HG02610 (cell line): ENCODE data around the gene ZNF683.
"Not testable (repeated sequence)": the region's sequence is repeated elsewhere in the genome, so short reads cannot be mapped to it uniquely, and the experiment has no call there.

Experiments used
- ATAC-seq: cut with Tn5 transposase; IDR thresholded peaks from one replicate; pipeline ENCODE4 v1.9.1; 2021; ENCODE audit warnings: mild to moderate bottlenecking, moderate library complexity; ENCODE audit not compliant: unreplicated experiment

ZNF683 gene

DNA sequence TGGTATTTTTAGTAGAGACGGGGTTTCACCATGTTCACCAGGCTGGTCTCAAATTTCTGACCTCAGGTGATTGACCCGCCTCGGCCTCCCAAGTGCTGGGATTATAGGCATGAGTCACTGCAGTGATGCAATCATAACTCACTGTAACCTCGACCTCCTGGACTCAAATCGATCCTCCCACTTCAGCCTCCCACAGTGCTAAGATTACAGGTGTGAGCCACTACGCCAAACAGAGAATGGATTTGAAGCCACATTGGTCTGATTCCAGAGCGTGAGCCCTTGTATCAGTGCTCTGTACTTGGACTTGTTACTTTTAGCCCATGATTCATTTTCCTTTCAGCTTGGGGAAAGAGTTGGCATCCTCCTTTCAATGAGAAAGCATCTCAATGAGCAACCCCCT lies 14.9 kb upstream of the ZNF683 start:
- ATAC-seq, result no peak

DNA sequence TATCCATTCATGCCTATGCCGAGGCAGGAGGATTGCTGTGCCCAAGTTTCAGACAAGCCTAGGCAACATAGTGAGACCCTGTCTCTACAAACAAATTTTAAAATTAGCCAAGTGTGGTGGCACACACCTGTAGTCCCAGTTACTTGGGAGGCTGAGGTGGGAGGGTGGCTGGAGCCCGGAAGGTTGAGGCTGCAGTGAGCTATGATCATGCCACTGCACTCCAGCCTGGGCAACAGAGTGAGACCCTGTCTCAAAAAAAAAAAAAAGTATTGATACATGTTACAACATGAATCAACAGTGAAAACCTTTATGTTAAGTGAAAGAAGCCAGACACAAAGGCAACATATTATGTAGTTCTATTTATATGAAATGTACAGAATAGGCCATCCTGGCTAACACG lies 12.5 kb upstream of the ZNF683 start:
- not testable (repeated sequence) for ATAC-seq

DNA sequence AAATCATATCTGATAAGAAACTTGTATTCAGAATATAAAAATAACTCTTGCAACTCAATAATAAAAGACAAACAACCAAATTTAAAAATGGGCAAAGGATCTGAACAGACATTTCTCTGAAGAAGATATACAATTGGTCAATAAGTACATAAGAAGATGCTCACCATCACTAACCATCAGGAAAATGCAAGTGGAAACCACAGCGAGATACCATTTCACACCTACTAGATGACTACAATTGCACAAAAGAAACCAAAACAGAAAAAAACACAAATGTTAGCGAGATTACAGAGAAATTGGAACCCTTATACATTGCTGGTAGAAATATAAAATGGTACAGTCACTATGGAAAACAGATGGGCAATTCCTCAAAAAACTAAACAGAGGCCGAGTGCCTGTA lies 11.5 kb upstream of the ZNF683 start:
- ATAC-seq, result no peak

DNA sequence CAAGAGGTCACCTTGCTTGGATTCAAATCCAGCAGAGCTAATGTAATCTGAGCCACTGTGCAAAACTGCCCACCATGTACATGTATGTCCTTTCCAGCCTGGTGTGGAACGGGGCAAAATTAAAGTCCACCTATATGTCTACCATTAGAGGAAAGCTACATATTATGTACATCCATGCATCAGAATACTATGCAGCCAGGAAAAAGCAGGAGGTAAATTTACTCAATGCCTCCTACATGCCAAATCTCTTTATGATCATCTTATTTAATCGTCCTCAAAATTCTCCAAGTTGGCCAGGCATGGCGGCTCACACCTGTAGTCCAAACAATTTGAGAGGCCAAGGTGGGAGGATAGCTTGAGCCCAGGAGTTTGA lies 6.3 kb upstream of the ZNF683 start:
- no peak for ATAC-seq

DNA sequence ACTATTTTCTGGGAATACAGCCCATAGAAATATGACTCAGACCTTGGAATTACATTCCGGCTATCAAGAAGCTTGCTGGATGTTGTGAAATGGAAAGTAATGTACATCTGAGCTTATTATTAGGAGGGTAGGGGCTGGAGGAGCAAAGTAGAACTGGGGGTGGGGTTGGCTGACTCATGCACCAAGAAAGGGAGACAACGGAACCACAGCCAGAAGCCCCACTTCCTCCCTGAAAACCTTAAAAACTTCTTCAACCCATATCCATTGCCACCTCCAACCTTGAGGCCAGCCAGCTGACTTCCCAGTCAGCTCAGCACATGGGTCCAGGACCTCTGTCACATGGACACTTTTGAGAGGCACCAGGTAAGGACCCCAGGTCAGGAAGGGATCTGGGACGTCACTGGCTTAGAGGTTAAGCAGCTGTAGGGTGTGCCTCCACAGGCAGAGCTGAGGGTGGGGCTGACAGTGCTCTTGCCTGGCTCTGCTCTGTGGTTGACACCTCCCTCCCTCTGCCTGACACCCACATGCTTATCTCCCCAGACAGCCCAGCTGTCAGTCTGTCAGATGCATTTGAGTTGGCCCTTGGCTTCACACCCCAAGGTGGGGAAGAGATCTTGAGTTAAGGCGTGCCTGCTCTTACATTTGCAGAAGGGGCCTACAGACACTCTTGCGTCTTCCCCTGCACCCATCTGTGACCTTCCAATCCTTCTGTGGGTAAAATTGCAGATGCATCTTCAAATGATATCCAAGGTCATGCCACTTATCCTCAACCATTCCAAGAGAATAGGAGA lies 5.7 kb upstream of the ZNF683 start:
- peak; percentile 90 for ATAC-seq

DNA sequence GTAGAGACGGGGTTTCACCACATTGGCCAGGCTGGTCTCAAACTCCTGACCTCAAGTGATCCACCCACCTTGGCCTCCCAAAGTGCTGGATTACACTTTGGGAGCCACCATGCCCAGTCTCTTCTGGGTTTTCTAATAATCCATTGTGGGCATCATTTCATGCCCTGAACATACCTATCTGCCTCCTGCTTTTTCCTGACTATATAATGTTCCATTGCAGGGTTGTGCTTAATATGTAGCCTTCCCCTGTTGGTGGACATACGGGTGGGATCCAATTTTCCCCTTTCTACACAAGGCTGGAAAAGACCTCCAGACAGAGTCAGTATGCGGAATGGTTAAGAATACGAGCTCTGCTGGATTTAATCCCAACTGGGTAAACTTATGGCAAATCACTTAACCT lies 3.5 kb upstream of the ZNF683 start:
- no peak for ATAC-seq

DNA sequence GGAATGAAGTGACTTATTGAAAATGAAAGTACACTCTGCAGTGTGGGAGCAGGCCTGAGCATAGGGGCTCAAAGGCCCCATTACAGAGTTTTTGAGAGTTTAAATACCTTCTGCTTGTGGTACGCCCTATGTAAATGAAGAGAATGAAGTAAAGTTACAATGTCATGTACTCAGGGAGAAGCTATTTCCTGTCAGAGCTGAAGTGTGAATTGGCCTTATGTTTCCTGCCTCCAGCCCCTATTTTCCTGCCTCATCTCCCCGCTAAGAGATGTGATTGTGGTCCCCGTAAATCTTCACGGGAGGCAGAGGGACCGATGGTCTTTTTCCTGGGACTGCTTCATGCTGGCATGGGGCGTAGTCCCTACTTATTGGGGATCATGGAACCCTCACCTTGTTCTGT lies 2.5 kb upstream of the ZNF683 start:
- no peak for ATAC-seq

DNA sequence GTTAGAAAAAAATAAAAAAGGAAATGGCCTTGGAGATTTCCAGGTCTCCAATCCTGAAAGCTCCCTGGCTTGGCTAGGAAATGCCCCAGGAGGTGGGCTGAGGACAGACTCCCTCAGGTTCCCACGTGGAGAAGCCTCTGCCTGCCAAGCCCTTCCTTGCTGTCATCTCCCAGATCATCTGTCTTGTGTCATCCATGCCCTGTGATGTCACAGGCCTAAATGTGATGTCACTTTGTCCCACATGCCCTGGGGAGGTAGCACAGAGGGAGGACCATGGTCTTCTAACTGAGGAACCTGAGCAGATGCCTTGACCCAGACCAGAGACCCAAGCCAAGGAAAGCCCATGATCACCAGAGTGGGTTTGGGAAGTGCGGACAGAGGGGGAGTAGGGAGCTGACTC lies 1.8 kb upstream of the ZNF683 start:
- not testable (repeated sequence) for ATAC-seq

DNA sequence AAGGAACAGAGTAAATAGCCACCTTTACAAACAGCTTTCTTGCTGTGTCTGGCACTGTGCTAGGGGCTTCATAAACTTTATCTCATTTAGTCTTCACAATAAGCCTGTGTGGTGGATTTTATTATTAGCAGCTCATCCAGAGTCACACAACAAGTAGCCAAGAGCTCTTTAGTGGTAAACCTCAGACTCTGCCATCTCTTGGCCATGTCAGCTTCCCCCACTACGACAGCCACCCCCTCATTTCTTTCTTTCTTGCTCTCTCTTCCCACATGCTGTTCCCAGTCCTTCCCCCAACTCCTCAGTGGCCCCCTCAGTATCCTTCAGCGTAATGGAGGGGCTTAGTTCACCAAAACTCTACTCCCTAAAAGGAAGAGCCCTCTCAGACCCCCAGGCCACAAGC lies 1.2 kb upstream of the ZNF683 start:
- ATAC-seq, result no peak

DNA sequence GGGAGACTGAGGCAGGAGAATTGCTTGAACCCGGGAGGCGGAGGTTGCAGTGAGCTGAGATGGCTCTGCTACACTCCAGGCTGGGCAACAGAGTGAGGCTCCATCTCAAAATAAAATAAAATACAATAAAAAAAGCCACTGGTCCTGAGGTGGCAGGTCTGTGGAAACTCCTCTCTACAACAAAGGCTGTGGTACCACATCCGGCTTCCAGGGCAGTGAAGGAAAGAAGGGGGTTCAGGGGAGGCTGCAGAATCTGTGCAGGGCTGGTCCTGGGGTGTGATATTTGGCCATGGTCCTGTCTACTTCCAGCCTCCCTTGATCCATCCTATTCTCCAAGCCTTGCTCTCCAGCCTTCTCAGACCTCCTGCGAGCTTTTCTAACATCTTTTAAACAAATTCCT lies 731 bp upstream of the ZNF683 start:
- ATAC-seq, result no peak

DNA sequence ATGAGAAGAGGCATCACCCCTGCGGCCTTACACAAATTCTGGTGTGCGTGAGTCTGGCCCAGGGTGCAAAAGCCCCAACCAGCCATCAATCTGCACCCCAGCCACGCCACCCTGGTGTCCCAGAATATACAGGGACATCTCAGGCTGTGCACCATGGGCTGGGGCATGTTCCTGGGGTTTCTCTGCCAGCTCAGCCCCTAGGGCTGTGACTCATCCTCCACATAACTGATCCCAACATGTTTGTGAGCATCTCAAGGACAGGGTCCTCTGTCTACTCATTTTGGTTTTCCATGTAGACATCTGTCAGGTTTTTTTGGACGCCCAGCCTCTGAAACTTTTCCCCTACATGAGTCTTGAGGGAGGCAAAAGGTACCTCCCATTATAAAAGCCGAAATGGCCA lies 511 bp downstream of the ZNF683 start:
- ATAC-seq, result no peak

DNA sequence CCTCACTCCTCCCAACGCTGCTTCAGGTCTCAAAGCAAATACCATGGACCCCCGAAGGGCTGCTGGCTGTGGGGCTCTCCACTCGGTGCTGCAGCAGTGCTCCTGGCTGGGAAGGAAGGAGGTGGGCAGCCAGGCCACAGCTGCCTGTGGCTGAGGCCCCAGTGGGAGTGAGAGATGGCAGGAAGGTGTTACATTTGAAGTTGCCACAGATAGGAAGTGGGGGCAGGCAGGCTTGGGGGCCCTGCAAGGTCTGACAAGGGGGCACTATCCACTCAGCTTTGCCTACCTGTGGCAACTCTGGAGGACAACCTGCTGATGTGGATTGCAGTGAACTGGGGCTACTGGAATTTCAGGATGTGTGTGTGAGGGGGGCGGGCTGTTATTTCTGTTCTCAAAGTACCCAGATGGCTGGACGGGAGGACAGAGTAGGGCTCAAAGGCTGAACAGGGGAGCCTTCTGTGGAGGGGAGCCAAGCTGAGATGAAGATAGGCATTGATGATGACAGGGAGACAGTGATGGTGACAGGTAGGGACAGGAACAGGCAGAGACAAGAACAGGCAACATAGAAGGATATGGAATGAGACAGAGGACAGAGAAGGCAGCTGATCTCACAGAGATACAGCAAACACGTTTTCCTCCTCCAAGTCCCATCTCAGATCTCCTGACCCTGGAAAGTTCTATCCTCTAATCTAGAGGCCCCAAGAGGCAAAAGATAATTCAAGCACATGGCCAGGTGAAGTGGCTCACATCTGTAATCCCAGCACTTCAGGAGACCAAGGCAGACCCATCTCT lies 1.8 kb downstream of the ZNF683 start:
- ATAC-seq, result no peak

DNA sequence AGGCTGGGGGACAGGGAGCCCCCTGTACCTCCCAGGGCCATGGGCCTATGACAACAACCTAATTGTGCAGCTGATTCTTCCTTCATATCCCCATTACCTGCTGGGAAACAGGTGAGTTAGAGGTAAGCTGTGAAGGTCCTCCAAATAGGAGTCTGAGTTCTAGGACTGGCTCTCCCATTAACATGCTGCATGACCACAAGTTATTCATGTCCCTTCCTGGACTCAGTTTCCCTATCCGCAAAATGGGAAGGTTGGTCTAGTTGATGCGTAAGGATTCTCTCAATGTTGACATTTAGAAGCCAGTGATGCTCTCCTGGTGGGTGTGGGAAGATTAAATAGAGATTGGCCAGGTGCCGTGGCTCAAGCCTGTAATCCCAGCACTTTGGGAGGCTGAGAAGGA lies 4.1 kb downstream of the ZNF683 start:
- no peak for ATAC-seq

DNA sequence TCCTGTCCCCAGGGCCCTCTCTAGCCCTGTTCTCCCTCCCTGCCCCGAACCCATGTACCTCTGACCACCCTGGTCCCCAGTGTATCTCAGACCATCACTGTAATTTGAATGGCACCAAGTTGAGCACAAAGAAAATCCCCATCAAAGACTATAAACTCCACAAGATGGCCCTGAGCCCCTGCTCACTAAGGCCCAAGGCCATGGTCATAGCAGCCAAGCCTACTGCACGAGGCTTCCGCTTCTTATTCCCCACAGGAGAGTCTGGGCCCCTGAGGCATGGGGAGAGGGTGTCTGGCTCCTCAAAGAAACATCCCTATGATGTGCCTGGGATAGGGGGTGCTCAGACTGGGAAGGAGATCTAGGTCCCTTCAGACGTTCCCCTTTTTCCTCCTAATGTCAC lies 4.5 kb downstream of the ZNF683 start:
- no peak for ATAC-seq

DNA sequence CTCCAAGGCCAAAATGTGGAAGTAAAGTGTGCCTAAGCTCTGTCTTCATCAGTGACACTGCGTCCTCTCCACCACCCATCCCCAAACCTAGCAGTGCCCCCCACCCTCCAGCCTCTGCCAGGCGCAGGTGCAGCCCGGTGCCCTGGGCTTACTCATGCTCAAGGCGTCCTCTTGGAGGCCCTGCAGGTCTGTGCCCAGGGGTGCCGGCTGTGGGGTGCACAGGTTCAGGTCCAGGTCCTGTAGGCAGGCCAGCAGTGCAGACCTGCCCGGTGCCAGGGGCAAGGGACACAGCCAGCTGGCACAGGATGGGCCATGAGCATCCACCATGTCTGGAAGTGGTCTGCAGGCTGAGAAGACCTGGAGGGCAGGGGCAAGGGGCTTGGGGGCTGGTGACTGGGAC lies 5.1 kb downstream of the ZNF683 start:
- ATAC-seq, result no peak

DNA sequence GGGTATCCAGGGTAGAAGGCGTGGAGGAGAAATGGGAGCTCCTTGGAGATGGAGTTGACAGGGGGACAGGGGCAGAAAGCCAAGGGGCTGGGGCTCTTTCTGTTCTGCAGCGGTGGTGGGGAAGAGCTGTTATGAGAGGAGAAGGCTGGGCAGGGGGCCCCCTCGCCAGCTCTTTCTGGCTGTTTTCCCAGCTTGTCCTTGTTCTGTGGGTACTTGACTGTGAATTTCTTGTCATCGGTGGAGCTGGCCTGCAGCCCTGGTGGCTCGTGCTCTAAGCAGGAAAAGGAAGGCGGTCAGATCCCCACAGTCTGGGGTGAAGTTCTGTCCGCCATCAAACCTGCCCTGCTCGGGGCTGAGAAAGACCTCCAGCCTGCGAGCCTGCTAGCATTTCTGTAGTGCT lies 7.6 kb downstream of the ZNF683 start:
- ATAC-seq, result no peak

DNA sequence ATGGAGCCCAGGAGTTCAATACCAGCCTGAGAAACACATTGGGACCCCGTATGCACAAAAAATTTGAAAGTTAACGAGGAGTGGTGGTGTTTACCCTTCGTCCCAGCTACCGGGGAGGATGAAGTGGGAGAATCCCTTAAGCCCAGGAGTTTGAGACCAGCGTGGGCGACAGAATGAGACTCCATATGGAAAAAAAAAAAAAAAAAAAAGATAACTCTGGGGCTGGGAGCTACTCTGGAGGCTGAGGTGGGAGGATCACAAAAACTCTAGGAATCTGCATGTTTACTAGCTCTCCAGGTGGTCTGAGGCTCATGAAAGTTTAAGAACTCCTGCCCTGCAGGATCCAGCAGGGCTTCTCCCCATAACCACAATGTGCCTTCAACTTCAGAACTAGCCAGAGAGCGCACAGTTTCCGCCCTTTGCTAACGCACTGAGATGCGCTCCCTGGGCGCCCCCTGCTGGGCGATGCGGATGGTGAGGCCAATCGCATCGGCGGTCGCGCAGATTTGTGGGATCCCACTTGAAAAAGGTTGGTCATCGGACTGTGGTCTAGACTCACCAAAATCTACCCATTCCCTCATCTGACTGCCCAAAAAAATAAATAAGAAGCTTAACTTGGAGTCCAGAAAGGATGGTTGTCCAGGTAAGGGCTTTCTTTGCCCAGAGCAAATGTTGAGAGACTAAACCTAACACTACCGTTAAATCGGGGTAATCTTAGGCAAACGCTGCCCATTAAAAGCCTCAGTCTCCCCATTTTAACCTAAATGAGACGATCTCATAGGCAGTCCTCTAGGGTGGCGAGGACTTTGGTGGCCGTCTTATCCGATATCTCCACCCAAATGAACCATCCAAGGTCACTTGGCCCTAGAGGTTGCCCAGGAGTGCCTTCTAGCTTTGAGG lies 8.8 kb downstream of the ZNF683 start:
- ATAC-seq, result peak; percentile 45

DNA sequence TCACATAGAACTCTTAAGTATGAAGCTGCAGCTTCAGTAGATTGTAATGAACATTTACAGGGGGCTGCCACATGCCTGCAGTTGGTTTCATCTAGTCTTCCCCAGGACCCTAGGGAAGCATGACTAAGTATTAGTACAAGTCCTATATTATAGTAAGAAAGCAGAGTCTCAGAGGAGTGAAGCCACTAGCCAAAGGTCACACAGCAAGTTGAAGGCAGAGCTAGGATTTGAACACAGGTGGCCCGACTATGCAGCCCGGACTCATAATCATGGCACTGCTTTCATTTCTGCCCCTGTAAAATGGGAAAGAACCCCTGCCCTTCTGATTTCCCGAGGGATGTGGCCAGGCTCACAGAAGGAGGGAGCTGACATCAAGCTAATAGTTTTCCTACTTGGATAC lies 10.2 kb downstream of the ZNF683 start:
- ATAC-seq, result no peak

DNA sequence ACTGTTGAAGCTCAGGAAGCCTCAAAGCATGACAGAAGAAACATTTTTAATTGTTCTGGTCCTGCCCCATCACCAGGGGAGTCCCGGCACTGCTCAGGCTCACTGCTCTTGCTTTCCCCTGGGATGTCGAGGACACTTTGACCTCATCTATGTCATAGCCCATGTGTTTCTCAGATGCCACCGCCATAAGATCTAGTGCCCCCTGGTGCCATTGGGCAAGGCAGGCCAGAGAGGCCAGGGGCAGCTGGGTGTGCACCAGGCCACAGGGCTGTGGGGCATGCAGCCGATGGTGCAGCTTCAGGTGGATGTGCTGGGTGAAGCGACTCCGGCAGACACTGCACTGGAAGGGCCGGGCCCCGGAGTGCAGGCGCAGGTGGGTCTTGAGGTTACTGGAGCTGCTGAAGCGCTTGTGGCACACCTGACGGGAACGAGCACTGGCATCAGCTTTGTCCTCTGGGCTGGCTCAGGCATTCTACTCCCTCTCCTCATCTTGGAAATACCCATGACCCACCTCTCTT lies 10.9 kb downstream of the ZNF683 start:
- no peak for ATAC-seq

DNA sequence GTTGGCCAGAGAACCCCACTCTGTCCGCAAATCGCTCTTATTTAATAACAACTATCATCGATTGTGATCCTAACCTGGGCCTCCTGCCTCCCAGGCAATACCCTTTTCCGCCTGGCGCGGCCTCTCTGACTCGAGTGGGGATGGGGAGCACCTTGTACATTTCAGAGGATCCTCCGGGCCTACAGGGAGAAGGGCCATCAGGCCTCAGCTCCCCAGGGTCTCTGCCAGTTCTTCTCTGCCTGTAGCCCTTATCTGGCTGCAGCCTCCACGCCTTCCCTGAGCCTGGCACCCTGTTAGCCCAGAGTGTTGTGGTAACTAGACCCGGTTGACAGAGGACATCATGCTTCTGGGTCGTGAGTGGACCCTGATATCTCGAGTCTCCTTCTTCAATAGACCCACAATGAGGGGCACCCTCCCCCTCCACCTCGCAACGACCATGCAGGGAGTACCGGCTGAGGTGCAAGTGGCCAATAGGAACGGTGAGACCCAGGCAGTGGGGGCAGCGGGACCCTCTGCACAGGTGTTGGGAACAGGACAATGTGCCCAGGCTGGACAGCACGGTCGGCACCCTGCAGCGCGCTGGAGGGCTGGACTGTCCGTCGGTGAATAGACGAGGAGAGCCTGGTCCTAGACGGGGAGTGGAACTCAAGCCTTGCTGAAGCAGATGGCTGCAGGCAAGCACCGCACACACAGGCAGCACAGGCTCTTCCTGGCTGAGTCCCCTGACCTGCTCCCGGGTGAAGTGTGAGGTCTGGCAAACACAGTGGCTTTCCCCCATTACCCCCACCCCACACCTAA lies 11.5 kb downstream of the ZNF683 start:
- no peak for ATAC-seq
